B cell (primary cell): Measurements from ENCODE around the gene B4GALT1. TPM values are rescaled to one million over a fixed set of nuclear protein-coding genes. Genes with fewer than 3 reads are reported as not detected.

Source experiments
- ATAC-seq: fragments of 200-7000 bp; cut with Tn5 transposase; one replicate; pipeline ENCODE4 v1.10.0; 2021; ENCODE audit warnings: low read depth, mild to moderate bottlenecking, moderate number of reproducible peaks, moderate library complexity
- CTCF ChIA-PET: fragments of 350-600 bp; sonication (Branson Sonifier 250); formaldehyde crosslinking; loops from one replicate; lab custom pipeline; 2021; ENCODE audit warnings: antibody characterized with exemption, inconsistent platforms; lab: Charles Lee
- POLR2A ChIA-PET: fragments of 350-600 bp; sonication (Branson Sonifier 250); formaldehyde crosslinking; loops from one replicate; lab custom pipeline; 2021; ENCODE audit warnings: antibody characterized with exemption; lab: Charles Lee
- DNase-seq: peaks from one replicate; pipeline ENCODE4 v3.0.0; 2013
- H2AFZ ChIP-seq: 2 replicates; pipeline ENCODE4 v1.6.1; 2012; ENCODE audit warnings: mild to moderate bottlenecking, low read depth, low read length; ENCODE audit not compliant: insufficient read depth, poor library complexity, severe bottlenecking
- H3K27ac ChIP-seq, 2 donors: 1 replicate in 1 of 2; 2 replicates in 1 of 2; pipeline ENCODE4 v1.5.1; 2012 to 2013; ENCODE audit warnings: low read length in 2 of 2, mild to moderate bottlenecking in 2 of 2, moderate library complexity in 1 of 2
- H3K27me3 ChIP-seq, 4 experiments: fragments of 200-600 bp in 1 of 4; sonication (generic) in 1 of 4; replicated peaks in 1 of 4; 1 replicate in 2 of 4; 2 replicates in 2 of 4; pipeline versions ENCODE4 v1.6.1 to v1.7.0; 2013 to 2016; ENCODE audit warnings: low read length in 3 of 4, mild to moderate bottlenecking in 2 of 4, mixed read lengths in 1 of 4, moderate library complexity in 1 of 4; ENCODE audit not compliant: insufficient read depth in 4 of 4, control insufficient read depth in 3 of 4; ENCODE audit errors: control extremely low read depth in 1 of 4
- H3K36me3 ChIP-seq, 2 experiments: replicated peaks in 1 of 2; 1 replicate in 1 of 2; 2 replicates in 1 of 2; pipeline versions ENCODE4 v1.6.1 to v1.7.1; 2013; ENCODE audit warnings: low read length in 1 of 2; ENCODE audit not compliant: insufficient read depth in 2 of 2, control insufficient read depth in 1 of 2; ENCODE audit errors: control extremely low read depth in 1 of 2, extremely low read depth in 1 of 2
- H3K4me1 ChIP-seq, 2 donors: fragments of 200-600 bp in 1 of 2; sonication (generic) in 1 of 2; 1 replicate in 1 of 2; 2 replicates in 1 of 2; pipeline versions ENCODE4 v1.5.1 to v1.6.1; 2013 to 2017; ENCODE audit warnings: low read length in 2 of 2; ENCODE audit not compliant: control insufficient read depth in 2 of 2, insufficient read depth in 2 of 2
- H3K4me2 ChIP-seq: replicated peaks from 2 replicates; pipeline ENCODE3; 2012; ENCODE audit warnings: mild to moderate bottlenecking, low read depth, low read length; ENCODE audit not compliant: poor library complexity, severe bottlenecking
- H3K4me3 ChIP-seq, 5 experiments: fragments of 200-600 bp in 1 of 5; sonication (generic) in 1 of 5; 1 replicate in 3 of 5; 2 replicates in 2 of 5; pipeline versions ENCODE4 v1.5.1 to v1.7.0; 2011 to 2016; ENCODE audit warnings: low read length in 4 of 5, mild to moderate bottlenecking in 4 of 5, low read depth in 2 of 5, control low read depth in 1 of 5, moderate library complexity in 1 of 5; ENCODE audit not compliant: insufficient read depth in 1 of 5; ENCODE audit errors: control extremely low read depth in 1 of 5, extremely low read depth in 1 of 5
- H3K79me2 ChIP-seq: fragments of 200-600 bp; sonication (generic); one replicate; pipeline ENCODE4 v1.6.0; 2016; ENCODE audit warnings: low read length; ENCODE audit not compliant: control insufficient read depth, insufficient read depth
- H3K9ac ChIP-seq: fragments of 200-600 bp; sonication (generic); 2 replicates; pipeline ENCODE4 v1.6.1; 2017; ENCODE audit warnings: mild to moderate bottlenecking, low read length, moderate library complexity
- H3K9me3 ChIP-seq, 3 donors: one replicate each; pipeline versions ENCODE4 v1.6.1 to v1.7.1; 2013; ENCODE audit warnings: low read length in 2 of 3; ENCODE audit not compliant: control insufficient read depth in 2 of 3, insufficient read depth in 1 of 3; ENCODE audit errors: control extremely low read depth in 1 of 3
- H4K20me1 ChIP-seq: 2 replicates; pipeline ENCODE4 v1.6.0; 2012; ENCODE audit warnings: mild to moderate bottlenecking, low read length; ENCODE audit not compliant: insufficient read depth, control insufficient read depth, poor library complexity, severe bottlenecking
- H3K27ac Mint-ChIP-seq: one replicate; pipeline ENCODE4 v1.8.0; 2021; ENCODE audit warnings: mixed read lengths
- H3K27me3 Mint-ChIP-seq: one replicate; pipeline ENCODE4 v1.8.0; 2021; ENCODE audit warnings: mixed read lengths
- H3K4me1 Mint-ChIP-seq: one replicate; pipeline ENCODE4 v1.8.0; 2021; ENCODE audit warnings: mixed read lengths
- H3K4me3 Mint-ChIP-seq: one replicate; pipeline ENCODE4 v1.8.0; 2021; ENCODE audit warnings: mixed read lengths
- H3K9me3 Mint-ChIP-seq: one replicate; pipeline ENCODE4 v1.8.0; 2022; ENCODE audit warnings: mixed read lengths; ENCODE audit not compliant: insufficient read depth
- EZH2 ChIP-seq: IDR thresholded peaks from 2 replicates; pipeline ENCODE4 v1.6.1; 2012; ENCODE audit warnings: borderline replicate concordance, low read depth, mild to moderate bottlenecking, moderate library complexity, low read length; ENCODE audit not compliant: insufficient read depth, poor library complexity, severe bottlenecking
- WGBS: methylation state at CpG from one replicate; pipeline ENCODE4 v1.1.5; 2013; ENCODE audit warnings: missing lambda C conversion rate; ENCODE audit not compliant: insufficient coverage; 5-methylcytosine and 5-hydroxymethylcytosine counted together
- intact Hi-C: fragments of 100-400 bp; cut with micrococcal nuclease; formaldehyde crosslinking; loops from one replicate; pipeline ENCODE4 v1.10.0; 2022
- polyA plus RNA-seq: library from polyadenylated mRNA; depleted of rRNA; stranded (reverse); fragments of >200 nt; gene quantifications from 2 replicates; pipeline ENCODE4 v1.2.3, GENCODE V29; 2012
- total RNA-seq, 2 donors: library from RNA; stranded (reverse); fragments of 120-200 nt in 1 of 2; gene quantifications; 1 replicate in 1 of 2; 2 replicates in 1 of 2; pipeline versions ENCODE4 v1.2.3 to v1.2.4, GENCODE V29; 2013 to 2022
- TF ChIP-seq, protein P1 (sequence below): fragments of 200-600 bp; IDR thresholded peaks from one replicate; pipeline ENCODE4 v1.8.0; 2022; ENCODE audit warnings: antibody characterized with exemption, mild to moderate bottlenecking

Gene B4GALT1
- total and polyA plus RNA-seq, 2 donors (not counting 1 experiment from before 2014, with no cell fraction given) = 49.2 to 201 TPM

DNA sequence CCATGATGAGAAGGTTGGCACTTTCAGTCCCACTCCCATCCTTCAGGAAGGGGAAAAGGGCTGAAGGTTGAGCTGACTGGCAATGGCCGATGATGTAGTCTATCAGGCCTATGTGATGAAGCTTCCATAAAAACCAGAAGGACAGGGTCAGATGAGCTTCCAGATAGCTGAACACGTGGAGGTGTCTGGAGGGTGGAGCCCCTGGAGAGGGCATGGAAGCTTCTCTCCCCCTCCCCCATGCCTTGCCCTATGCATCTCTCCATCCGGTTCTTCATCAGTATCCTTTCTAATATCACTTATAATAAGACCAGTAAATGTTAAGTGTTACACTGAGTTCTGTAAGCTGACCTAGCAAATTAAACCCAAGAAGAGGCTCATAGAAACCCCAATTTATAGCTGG, 58.0 kb downstream of the B4GALT1 start:
- no peaks in the 10 kb centered on the region for H3K27me3 Mint-ChIP-seq
- no peak overlapping the region for H3K27ac ChIP-seq
- no peak for DNase-seq
- intact Hi-C loops = no loop called here
- no peak overlapping the region for H2AFZ ChIP-seq
- H3K4me1 Mint-ChIP-seq = peaks cover 53% of the 10 kb centered on the region
- H3K9ac ChIP-seq = no peak overlapping the region
- no peaks in the 10 kb centered on the region for H3K9me3 Mint-ChIP-seq
- H3K36me3 ChIP-seq = peaks cover 3 to 44% of the 10 kb centered on the region in 2 experiments
- H3K4me2 ChIP-seq = no peak overlapping the region
- no CpG with 5 or more reads among the region's 3 CpGs for WGBS
- no peaks in the 10 kb centered on the region for H3K9me3 ChIP-seq
- peak overlapping the region; percentile 69 for H3K27ac Mint-ChIP-seq
- POLR2A ChIA-PET = interaction anchor here (0.7 to 1.7 kb wide), 5 partner anchors 17 to 58 kb away, joined by 3 read pairs; partner anchors contain the start of gene B4GALT1
- TF ChIP-seq EZH2 = no peak
- TF ChIP-seq, protein P1, sequence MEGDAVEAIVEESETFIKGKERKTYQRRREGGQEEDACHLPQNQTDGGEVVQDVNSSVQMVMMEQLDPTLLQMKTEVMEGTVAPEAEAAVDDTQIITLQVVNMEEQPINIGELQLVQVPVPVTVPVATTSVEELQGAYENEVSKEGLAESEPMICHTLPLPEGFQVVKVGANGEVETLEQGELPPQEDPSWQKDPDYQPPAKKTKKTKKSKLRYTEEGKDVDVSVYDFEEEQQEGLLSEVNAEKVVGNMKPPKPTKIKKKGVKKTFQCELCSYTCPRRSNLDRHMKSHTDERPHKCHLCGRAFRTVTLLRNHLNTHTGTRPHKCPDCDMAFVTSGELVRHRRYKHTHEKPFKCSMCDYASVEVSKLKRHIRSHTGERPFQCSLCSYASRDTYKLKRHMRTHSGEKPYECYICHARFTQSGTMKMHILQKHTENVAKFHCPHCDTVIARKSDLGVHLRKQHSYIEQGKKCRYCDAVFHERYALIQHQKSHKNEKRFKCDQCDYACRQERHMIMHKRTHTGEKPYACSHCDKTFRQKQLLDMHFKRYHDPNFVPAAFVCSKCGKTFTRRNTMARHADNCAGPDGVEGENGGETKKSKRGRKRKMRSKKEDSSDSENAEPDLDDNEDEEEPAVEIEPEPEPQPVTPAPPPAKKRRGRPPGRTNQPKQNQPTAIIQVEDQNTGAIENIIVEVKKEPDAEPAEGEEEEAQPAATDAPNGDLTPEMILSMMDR = no peak
- H3K4me3 ChIP-seq = no peak overlapping the region
- peaks cover 4 to 22% of the 10 kb centered on the region in 2 donors for H3K4me1 ChIP-seq
- CTCF ChIA-PET = interaction anchor here (0.8 to 1.5 kb wide), 8 partner anchors 11 to 117 kb away, joined by 3 to 8 read pairs (median 3); partner anchors contain the start of gene B4GALT1
- H3K79me2 ChIP-seq = peaks cover 18% of the 10 kb centered on the region
- peaks cover 27% of the 10 kb centered on the region for H4K20me1 ChIP-seq
- no peak overlapping the region for H3K4me3 Mint-ChIP-seq
- ATAC-seq = no peak
- H3K27me3 ChIP-seq = no peaks in the 10 kb centered on the region

DNA sequence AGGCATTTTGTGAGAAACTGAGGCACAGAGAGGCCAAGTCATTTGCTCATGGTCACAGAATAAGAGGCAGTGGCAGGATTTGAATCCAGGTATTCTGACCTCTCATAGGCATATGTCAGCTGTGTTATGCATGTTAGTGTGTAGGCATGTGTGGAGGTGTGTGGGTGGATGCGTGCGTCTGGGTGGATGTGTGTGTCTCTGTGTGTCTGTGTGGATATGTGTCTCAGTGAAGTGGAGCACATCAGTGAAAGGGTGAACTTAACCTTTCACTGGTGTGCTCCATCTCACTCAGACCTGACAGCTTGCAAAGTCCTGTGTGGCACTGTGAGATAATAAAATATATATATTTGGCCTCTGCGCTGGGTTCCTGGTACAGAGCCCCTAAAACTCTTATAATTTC, 58.7 kb downstream of the B4GALT1 start:
- Mint-ChIP-seq H3K9me3 (no peaks in the 10 kb centered on the region), H3K4me1 (peaks cover 52% of the 10 kb centered on the region), H3K4me3 (no peak overlapping the region), H3K27me3 (no peaks in the 10 kb centered on the region), H3K27ac (peak overlapping the region; percentile 79)
- 88% methylated on average over 2 of the region's 3 CpGs for WGBS
- Histone ChIP-seq H3K4me2 (no peak overlapping the region), H3K27me3 (no peaks in the 10 kb centered on the region), H3K79me2 (peaks cover 12% of the 10 kb centered on the region), H2AFZ (no peak overlapping the region), H3K36me3 (peaks cover 1 to 37% of the 10 kb centered on the region in 2 experiments), H3K4me3 (no peak overlapping the region), H3K9me3 (no peaks in the 10 kb centered on the region), H3K4me1 (peaks cover 4 to 22% of the 10 kb centered on the region in 2 donors), H3K27ac (no peak overlapping the region), H4K20me1 (peaks cover 24% of the 10 kb centered on the region), H3K9ac (no peak overlapping the region)
- ChIA-PET CTCF (interaction anchor here (0.8 to 1.5 kb wide), 8 partner anchors 11 to 117 kb away, joined by 3 to 8 read pairs (median 3); partner anchors contain the start of gene B4GALT1), POLR2A (interaction anchor here (0.6 to 1.5 kb wide), 3 partner anchors 17 to 54 kb away, joined by 3 to 6 read pairs (median 3); no protein-coding TSS in a partner anchor)
- no peak for TF ChIP-seq EZH2
- TF ChIP-seq, protein P1 = no peak
- intact Hi-C loops = no loop called here
- ATAC-seq (peak; percentile 14), DNase-seq (no peak)
